NB4 (cell line): ENCODE results near the gene PPFIA1.

ENCODE experiments used
- DNase-seq: peaks from one replicate; pipeline ENCODE4 v3.0.0; 2010; ENCODE audit warnings: low read depth
- H3K4me3 ChIP-seq: one replicate; pipeline ENCODE4 v1.5.1; 2011; ENCODE audit warnings: mild to moderate bottlenecking, low read depth, low read length, moderate library complexity
- MYC ChIP-seq: IDR thresholded peaks from 2 replicates; pipeline ENCODE4 v1.6.1; 2011; ENCODE audit warnings: low read depth, low read length
- POLR2A ChIP-seq: IDR thresholded peaks from 2 replicates; pipeline ENCODE4 v1.6.1; 2011; ENCODE audit warnings: mild to moderate bottlenecking; ENCODE audit not compliant: insufficient read length; ENCODE audit errors: extremely low read depth
- TF ChIP-seq, protein P1 (sequence below): IDR thresholded peaks from 2 replicates; pipeline ENCODE4 v1.6.1; 2011; ENCODE audit warnings: low read depth, low read length
- TF ChIP-seq, protein P2 (sequence below): IDR thresholded peaks from one replicate; pipeline ENCODE4 v1.5.1; 2012; ENCODE audit warnings: low read depth, low read length

Gene PPFIA1

DNA sequence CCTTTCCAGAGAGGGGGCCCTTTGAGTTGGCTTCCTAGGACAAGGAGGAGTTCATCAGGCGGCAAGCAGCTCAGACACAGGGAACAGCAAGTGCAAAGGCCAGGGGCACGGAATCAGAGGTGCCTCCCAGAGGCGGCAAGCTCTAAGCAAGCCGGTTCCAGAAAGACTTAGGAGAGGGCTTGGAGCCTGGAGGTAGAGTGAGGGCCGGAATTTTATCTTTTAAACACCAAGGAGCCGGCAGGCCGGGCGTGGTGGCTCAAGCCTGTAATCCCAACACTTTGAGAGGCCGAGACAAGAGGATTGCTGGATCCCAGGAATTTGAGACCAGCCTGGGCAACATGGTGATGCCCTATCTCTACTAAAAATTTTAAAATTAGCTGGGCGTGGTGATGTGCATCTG is 40.8 kb upstream of the PPFIA1 start:
- no peak overlapping the region for H3K4me3 ChIP-seq
- no peak for DNase-seq
- TF ChIP-seq, protein P1, sequence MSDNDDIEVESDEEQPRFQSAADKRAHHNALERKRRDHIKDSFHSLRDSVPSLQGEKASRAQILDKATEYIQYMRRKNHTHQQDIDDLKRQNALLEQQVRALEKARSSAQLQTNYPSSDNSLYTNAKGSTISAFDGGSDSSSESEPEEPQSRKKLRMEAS = no peak
- TF ChIP-seq MYC (no peak), POLR2A (no peak)
- TF ChIP-seq, protein P2, sequence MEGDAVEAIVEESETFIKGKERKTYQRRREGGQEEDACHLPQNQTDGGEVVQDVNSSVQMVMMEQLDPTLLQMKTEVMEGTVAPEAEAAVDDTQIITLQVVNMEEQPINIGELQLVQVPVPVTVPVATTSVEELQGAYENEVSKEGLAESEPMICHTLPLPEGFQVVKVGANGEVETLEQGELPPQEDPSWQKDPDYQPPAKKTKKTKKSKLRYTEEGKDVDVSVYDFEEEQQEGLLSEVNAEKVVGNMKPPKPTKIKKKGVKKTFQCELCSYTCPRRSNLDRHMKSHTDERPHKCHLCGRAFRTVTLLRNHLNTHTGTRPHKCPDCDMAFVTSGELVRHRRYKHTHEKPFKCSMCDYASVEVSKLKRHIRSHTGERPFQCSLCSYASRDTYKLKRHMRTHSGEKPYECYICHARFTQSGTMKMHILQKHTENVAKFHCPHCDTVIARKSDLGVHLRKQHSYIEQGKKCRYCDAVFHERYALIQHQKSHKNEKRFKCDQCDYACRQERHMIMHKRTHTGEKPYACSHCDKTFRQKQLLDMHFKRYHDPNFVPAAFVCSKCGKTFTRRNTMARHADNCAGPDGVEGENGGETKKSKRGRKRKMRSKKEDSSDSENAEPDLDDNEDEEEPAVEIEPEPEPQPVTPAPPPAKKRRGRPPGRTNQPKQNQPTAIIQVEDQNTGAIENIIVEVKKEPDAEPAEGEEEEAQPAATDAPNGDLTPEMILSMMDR = no peak

DNA sequence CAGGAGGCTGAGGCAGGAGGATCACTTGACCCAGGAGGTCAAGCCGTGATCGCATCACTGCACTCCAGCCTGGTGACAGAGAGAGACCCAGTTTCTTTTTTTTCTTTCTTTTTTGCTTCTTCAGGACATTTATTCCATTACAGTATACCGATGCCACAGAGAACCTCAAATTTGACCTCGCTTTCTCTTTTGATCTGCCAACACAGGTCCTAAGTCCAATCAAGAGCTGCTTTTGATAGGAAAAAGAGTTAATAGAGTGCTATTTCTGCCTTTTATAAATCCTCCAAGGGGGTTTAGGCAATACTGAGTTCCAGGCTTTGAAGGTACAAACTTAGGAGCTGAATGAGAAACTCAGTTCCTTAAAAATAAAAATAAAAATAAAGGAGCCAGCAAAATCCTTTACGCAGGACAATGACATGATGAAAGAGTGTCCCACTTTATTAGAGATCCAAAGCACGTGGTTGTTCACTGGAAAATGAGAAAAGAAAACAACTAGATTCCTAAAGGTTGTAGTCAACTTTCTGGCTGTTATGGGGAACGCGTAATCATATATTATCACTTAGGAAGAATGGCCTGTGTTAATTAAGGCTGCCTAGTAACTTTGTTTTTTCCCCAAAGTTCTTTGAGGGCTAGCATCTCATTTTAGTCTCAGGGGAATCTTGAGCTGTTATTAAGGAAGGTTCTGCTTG is 40.2 kb upstream of the PPFIA1 start:
- DNase-seq = no peak
- TF ChIP-seq, protein P1 = no peak
- TF ChIP-seq, protein P2 = no peak
- TF ChIP-seq MYC (no peak), POLR2A (no peak)
- H3K4me3 ChIP-seq = no peak overlapping the region

DNA sequence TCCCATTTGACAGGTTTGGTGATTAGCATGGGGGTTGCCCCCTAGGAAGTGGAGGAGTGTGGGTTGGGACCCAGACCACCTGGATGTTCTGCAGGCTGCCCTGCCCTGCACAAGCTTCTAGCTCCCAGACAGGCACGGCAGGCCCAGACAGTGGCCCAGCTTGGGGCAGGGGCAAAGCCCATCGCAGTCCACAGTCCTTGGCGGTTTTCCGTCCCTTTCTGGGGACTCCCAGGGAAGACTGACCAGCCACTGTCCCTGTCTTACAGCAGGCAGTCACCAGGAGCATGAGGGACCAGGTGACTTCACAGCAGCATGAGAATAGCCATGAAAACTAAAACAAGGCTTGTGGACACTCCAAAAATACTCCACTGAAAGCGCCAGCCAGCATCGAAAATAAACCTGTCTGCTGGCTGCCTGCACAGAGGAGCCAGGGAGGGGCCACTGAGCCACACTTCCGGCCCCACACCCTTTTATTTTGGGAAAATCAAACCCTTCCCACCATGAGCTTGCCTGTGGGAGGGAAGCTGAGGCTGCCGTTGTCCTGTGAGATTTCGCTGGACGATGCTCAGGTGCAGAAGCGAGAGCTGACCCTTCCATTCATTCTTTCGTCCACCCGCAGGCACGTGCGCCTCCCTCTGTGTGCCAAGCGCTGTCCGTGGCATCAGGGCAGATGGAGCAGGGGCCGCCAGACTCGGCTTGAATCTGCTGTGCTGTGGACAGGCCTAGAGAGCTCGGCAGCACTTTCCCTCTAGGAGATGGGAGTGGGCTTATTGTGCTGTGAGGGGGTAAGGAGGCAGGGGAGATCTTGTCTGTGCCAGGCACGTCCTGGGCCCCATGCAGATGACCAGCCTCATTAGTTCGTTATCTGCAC is 39.4 kb upstream of the PPFIA1 start:
- TF ChIP-seq, protein P2 = no peak
- TF ChIP-seq MYC = no peak
- TF ChIP-seq, protein P1 = no peak
- no peak for TF ChIP-seq POLR2A
- DNase-seq = no peak
- H3K4me3 ChIP-seq = no peak overlapping the region

DNA sequence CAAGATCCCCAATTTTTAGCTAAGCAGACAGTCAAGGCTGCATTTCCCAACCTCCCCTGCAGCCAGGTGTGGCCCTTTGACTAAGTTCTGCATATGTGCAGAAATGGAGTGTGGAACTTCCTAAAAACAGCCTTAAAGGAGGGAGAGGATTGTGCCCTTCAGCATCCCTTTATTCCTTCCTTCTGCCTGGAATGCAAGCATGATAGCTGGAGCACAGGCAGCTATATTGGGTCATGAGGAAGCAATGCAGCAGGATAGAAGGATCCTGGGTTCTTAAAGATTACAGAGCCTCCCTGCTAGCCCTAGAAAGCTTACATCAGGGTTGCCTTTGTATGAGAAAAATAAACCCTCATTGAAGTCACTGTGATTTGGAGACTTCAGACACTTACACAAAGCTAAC is 37.5 kb upstream of the PPFIA1 start:
- TF ChIP-seq, protein P2 = no peak
- TF ChIP-seq POLR2A (no peak), MYC (no peak)
- TF ChIP-seq, protein P1 = no peak
- no peak for DNase-seq
- H3K4me3 ChIP-seq = no peak overlapping the region

DNA sequence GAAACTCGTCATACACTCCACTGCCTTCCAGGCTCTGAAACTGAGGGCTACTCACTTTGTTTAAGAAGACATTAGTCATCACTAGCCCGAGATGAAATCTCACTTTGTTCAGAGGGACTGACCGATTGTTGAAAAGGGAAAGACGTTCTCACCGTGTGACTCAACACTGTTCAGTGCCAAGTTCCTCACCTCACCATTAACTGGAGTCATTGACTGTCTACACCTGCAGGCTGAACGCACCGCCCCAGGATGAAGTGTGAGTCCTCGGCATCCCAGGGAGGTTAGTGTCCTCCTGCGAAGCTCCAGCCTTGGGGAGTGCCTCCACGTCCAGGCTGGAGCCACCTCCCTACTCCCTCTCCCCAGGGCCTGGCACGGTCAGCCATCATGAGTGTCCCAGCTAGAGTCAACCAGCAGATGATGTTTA is 37.0 kb upstream of the PPFIA1 start:
- no peak for TF ChIP-seq POLR2A
- TF ChIP-seq, protein P2 = no peak
- TF ChIP-seq, protein P1 = no peak
- TF ChIP-seq MYC = no peak
- DNase-seq = peak; percentile 37
- no peak overlapping the region for H3K4me3 ChIP-seq
